Psoas muscle (tissue), 8 donors: ENCODE measurements around the gene SH2D4B. TPM values are rescaled to one million over a fixed set of nuclear protein-coding genes. Genes with fewer than 3 reads are reported as not detected.

Source experiments
- ATAC-seq, 4 donors: fragments of 200-7000 bp; cut with Tn5 transposase; one replicate each; pipeline ENCODE4 v1.9.1; 2020; ENCODE audit warnings: moderate library complexity in 3 of 4, mild to moderate bottlenecking in 2 of 4
- DNase-seq, 2 donors: peaks; one replicate each; pipeline ENCODE4 v3.0.0-alpha.2; 2020
- H3K27ac ChIP-seq: fragments of 200-600 bp; one replicate; pipeline ENCODE4 v1.8.0; 2022
- H3K27me3 ChIP-seq, 3 donors: fragments of 200-600 bp in 1 of 3; one replicate each; pipeline versions ENCODE4 v1.6.1 to v1.8.0; 2013 to 2022; ENCODE audit warnings: low read length in 2 of 3, mild to moderate bottlenecking in 2 of 3, moderate library complexity in 1 of 3; ENCODE audit not compliant: insufficient read depth in 3 of 3
- H3K36me3 ChIP-seq, 2 donors: fragments of 200-600 bp in 1 of 2; one replicate each; pipeline versions ENCODE4 v1.6.1 to v1.8.0; 2013 to 2022; ENCODE audit warnings: low read depth in 1 of 2, mild to moderate bottlenecking in 1 of 2, moderate library complexity in 1 of 2; ENCODE audit not compliant: insufficient read depth in 1 of 2
- H3K4me1 ChIP-seq: fragments of 200-600 bp; one replicate; pipeline ENCODE4 v1.8.0; 2022
- H3K4me3 ChIP-seq: fragments of 200-600 bp; one replicate; pipeline ENCODE4 v1.8.0; 2022; ENCODE audit warnings: mild to moderate bottlenecking
- H3K9me3 ChIP-seq: fragments of 200-600 bp; one replicate; pipeline ENCODE4 v1.8.0; 2022
- WGBS, 3 donors: extraction: QIAGEN DNeasy Blood & Tissue Kit; methylation state at CpG; one replicate each; pipeline versions ENCODE4 v1.1.6 to v1.1.7; 2013; 5-methylcytosine and 5-hydroxymethylcytosine counted together
- intact Hi-C, 2 donors: fragments of 100-400 bp; cut with DNase I; formaldehyde crosslinking; loops; one replicate each; pipeline versions ENCODE4 v1.11.0 to v1.14.2; 2022
- polyA plus RNA-seq, 3 donors: library from polyadenylated mRNA; stranded (reverse); fragments of 200-250 nt; gene quantifications; one replicate each; pipeline ENCODE4 v1.2.3, GENCODE V29; 2013
- total RNA-seq, 4 donors: library from RNA; stranded (reverse); fragmentation: NEBNext Ultra II Directional in 2 of 4; extraction: Animal tissue kit (Norgen Biotek cat#: 25700) in 2 of 4; gene quantifications; one replicate each; pipeline versions ENCODE4 v1.2.1 to v1.2.4, GENCODE V29; 2021 to 2023
- TF ChIP-seq, protein P1 (sequence below): fragments of 200-600 bp; IDR thresholded peaks from one replicate; pipeline ENCODE4 v1.8.0; 2022; ENCODE audit warnings: antibody characterized with exemption
- donor health status: healthy with polysubstance abuse.
- donor health status: DM: no; HTN: no; CAD: no; lungs with moderate emphysema.
- donor health status: Bipolar disorder and iron deficiency.
- donor health status: healthy.
- donor health status: DM: yes; HTN: yes; CAD: no.
- donor health status: DM: no; HTN: no; CAD: no.
- donor health status: DM: no; HTN: no; CAD: no.
- donor health status: DM: yes; HTN: yes; CAD: no.

The SH2D4B gene
- total and polyA plus RNA-seq, 7 donors, result 0.01 TPM; not detected in 6

DNA sequence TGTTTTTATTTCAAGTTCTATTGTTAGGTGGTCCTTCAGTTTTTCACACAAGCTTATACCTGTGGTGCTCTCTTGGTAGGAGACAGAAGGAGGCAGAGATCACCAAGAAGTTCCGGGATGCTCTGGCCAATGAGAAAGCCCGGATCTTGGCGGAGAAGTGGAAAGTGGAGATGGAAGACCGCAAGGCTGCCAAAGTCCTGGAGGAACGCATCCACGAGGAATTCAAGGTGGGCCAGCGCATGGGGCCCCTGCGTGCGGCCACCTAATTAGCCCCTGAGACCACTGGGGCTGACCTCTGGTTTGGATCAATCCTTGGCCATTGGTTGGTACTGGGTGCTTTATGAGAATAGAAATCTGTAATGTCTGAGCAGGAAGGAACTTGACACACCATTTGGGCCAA is 33.6 kb downstream of the SH2D4B start:
- Histone ChIP-seq H3K27ac (no peak overlapping the region), H3K27me3 (peaks cover 0 to 4% (median 3%) of the 10 kb centered on the region in 3 donors), H3K9me3 (no peaks in the 10 kb centered on the region), H3K4me1 (no peaks in the 10 kb centered on the region), H3K36me3 (no peaks in the 10 kb centered on the region), H3K4me3 (no peak overlapping the region)
- TF ChIP-seq, protein P1, sequence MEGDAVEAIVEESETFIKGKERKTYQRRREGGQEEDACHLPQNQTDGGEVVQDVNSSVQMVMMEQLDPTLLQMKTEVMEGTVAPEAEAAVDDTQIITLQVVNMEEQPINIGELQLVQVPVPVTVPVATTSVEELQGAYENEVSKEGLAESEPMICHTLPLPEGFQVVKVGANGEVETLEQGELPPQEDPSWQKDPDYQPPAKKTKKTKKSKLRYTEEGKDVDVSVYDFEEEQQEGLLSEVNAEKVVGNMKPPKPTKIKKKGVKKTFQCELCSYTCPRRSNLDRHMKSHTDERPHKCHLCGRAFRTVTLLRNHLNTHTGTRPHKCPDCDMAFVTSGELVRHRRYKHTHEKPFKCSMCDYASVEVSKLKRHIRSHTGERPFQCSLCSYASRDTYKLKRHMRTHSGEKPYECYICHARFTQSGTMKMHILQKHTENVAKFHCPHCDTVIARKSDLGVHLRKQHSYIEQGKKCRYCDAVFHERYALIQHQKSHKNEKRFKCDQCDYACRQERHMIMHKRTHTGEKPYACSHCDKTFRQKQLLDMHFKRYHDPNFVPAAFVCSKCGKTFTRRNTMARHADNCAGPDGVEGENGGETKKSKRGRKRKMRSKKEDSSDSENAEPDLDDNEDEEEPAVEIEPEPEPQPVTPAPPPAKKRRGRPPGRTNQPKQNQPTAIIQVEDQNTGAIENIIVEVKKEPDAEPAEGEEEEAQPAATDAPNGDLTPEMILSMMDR, result no peak
- intact Hi-C loops, result no loop called here
- ATAC-seq, result no peak
- DNase-seq, result no peak
- 92 to 95% (median 95%) methylated on average over 9 of the region's 9 CpGs for WGBS, 3 donors

DNA sequence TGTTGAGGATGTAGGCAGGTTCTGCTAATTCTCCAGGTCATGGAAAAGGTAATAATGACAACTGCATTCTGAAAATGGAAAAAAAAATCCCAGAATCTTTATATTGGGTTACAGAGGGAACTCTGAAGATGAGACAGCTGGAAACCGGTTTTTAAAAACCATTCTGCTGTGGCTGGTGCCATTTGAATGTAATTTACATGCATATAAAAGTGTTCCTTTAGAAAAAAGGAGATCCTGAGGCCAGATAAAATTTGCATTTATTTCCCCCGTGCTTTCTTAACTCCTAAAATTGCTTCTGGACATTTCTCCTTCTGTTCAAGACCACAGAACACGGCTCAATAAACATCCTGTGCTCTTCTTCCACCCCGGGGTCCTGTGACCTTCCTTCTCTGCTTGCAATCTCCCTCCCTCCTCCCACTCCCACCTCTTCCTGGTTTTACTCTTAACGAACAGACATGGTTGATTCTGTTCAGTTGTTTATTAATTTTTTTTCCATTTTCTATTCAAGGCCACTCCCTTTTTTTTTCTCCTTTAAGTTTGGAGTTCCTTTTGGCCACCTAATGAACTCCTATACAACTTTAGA is 41.6 kb downstream of the SH2D4B start:
- Histone ChIP-seq H3K36me3 (no peaks in the 10 kb centered on the region), H3K4me3 (no peak overlapping the region), H3K4me1 (no peaks in the 10 kb centered on the region), H3K27ac (no peak overlapping the region), H3K27me3 (no peaks in the 10 kb centered on the region), H3K9me3 (no peaks in the 10 kb centered on the region)
- no peak for DNase-seq
- no peak for ATAC-seq
- intact Hi-C loops, result no loop called here
- TF ChIP-seq, protein P1, result no peak
- WGBS, 3 donors, result 36 to 39% (median 38%) methylated on average over 5 of the region's 5 CpGs

DNA sequence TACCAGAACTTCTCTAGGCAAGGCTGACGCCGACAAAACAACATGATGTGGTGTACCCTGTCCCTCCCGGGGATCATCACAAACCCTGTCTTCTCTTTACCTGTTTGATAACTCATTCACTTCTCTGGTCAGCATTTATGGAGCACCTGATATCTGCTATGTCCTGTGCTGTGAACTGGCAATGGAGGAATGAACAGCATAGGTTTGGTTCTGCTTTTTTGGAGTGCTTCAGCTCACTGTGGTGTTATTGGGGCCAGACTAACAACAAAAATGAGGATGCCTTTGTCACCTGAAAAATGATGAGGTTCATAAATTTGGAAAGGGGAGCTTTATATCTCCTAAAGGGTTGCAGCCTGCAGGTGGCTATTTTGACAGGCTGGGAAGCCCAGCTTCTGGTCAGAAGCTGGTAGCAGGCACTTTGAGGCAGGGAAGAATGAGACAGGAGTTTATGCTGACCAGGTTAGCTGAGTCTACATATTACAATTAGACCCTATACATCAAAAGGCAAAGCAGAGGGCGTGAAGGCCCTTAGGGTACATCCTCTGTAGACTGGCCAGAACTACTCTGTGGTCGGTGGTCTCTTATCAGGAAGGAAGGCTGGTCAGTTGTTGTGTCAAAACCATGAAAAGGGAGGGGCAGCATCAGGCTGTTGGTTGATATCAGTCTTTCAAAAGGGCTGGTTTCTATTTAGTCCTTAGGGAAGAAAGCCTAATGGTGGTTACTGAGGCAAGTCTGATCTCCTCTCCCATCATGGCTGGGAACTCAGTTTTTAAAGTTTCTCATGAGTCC is 42.3 kb downstream of the SH2D4B start:
- Histone ChIP-seq H3K4me3 (no peak overlapping the region), H3K36me3 (no peaks in the 10 kb centered on the region), H3K27ac (no peak overlapping the region), H3K9me3 (no peaks in the 10 kb centered on the region), H3K27me3 (no peaks in the 10 kb centered on the region), H3K4me1 (no peaks in the 10 kb centered on the region)
- intact Hi-C loops, result no loop called here
- no peak for DNase-seq
- no peak for ATAC-seq
- WGBS, 3 donors, result 81 to 86% (median 86%) methylated on average over 5 of the region's 5 CpGs
- TF ChIP-seq, protein P1, result no peak

DNA sequence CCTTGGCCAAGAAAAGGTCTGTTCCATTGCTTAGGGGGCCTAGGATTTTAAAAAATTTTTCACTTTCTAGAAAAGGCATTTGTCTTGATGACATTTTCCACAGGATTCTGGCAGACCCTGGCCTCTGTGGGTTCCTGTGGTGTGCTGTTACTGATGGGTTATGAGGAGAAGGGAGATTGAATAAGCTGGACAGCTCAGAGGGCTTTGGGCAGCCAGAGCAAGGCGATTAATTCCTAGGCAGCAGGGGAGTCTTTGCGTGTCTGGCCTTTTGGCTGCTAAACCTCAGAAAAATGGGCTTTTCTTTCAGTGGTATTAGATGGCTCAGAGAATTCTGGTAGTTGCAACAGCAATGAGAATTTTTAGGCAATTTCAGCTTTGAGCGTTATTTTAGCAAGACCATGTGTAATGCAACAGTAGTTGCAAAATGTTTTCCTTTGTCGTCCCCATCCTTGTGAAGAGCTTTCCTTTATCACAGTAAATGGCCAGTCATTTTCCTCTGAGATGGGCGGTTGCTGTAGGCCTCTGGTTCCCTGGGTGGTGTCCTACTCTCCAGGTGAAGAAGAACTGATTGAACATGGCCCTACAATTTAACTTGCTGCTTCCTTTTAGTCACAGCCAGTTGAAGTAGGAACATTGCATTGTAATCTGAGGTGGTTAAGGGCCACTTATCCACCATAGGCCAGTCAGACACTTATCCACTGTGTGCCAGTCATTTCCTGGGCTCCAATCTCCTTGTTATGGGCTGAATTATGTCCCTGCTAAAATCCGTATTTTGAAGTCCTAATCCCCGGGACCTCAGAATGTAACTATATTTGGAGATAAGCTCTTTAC is 43.2 kb downstream of the SH2D4B start:
- no peak for ATAC-seq
- no peak for DNase-seq
- Histone ChIP-seq H3K36me3 (no peaks in the 10 kb centered on the region), H3K9me3 (no peaks in the 10 kb centered on the region), H3K27ac (no peak overlapping the region), H3K4me3 (no peak overlapping the region), H3K27me3 (no peaks in the 10 kb centered on the region), H3K4me1 (no peaks in the 10 kb centered on the region)
- TF ChIP-seq, protein P1, result no peak
- WGBS, 3 donors, result 70 to 79% (median 72%) methylated on average over 7 of the region's 7 CpGs
- intact Hi-C loops, result no loop called here
